Activated CD4-positive, alpha-beta T cell treated with anti-CD3 and anti-CD28 coated beads, Interleukin-2, amount 50 U/mL, for 16 hours (primary cell): ENCODE results near the gene BTG3.

Source experiments
- DNase-seq: peaks from one replicate; pipeline ENCODE4 v3.0.0-alpha.2; 2020

Gene BTG3

GRCh38 chr21:17583898-17584297 is 28.8 kb downstream of the BTG3 start:
- no peak for DNase-seq

- no peak for DNase-seq
Measured at GRCh38 chr21:17580319-17580718, 32.4 kb downstream of the BTG3 start.

- DNase-seq: no peak
Measured at GRCh38 chr21:17578876-17579275, 33.8 kb downstream of the BTG3 start.

GRCh38 chr21:17578162-17578561 is 34.5 kb downstream of the BTG3 start:
- DNase-seq: no peak

GRCh38 chr21:17577701-17578100 is 35.0 kb downstream of the BTG3 start:
- DNase-seq: no peak

GRCh38 chr21:17576080-17576835 is 36.4 kb downstream of the BTG3 start:
- no peak for DNase-seq

- DNase-seq: no peak
Measured at GRCh38 chr21:17575076-17575475, 37.6 kb downstream of the BTG3 start.

GRCh38 chr21:17572431-17572830 is 40.3 kb downstream of the BTG3 start:
- DNase-seq: no peak

- DNase-seq: no peak
Measured at GRCh38 chr21:17570786-17571185, 41.9 kb downstream of the BTG3 start.

- no peak for DNase-seq
Measured at GRCh38 chr21:17560377-17561025, 52.2 kb downstream of the BTG3 start.

GRCh38 chr21:17554679-17555465 is 57.8 kb downstream of the BTG3 start:
- DNase-seq: no peak

GRCh38 chr21:17554120-17554519 is 58.6 kb downstream of the BTG3 start:
- DNase-seq: no peak

GRCh38 chr21:17552410-17552809 is 60.3 kb downstream of the BTG3 start:
- no peak for DNase-seq

- DNase-seq: no peak
Measured at GRCh38 chr21:17550671-17551308, 61.9 kb downstream of the BTG3 start.

GRCh38 chr21:17548262-17548661 is 64.4 kb downstream of the BTG3 start:
- DNase-seq: no peak

GRCh38 chr21:17545007-17545406 is 67.7 kb downstream of the BTG3 start:
- DNase-seq: no peak
